ENCODE data around the gene THRA.

DNA sequence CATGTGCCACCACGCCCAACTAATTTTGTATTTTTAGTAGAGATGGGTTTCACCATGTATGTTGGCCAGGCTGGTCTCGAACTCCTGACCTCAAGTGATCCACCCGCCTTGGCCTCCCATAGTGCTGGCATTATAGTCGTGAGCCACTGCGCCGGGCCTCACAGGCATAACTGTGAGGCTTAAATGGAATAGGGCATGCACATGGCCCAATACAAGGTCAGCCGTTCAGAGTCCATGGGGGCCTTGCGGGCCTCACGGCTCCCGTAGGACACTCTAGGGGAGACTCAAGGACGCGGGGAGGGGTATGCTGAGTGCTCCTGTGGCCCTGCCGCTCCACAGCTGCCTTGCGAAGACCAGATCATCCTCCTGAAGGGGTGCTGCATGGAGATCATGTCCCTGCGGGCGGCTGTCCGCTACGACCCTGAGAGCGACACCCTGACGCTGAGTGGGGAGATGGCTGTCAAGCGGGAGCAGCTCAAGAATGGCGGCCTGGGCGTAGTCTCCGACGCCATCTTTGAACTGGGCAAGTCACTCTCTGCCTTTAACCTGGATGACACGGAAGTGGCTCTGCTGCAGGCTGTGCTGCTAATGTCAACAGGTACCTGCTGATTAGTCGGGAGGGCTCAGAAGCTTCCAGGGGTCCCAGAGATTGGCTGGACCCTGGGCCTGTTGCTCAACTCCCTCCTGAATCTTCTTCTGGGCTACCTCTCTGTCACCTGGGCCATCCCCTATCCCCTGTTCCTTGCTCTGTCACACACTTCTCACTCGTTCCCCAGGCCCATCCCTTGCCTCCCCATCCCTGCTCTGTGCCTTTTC, 25.3 kb downstream of the THRA start:
- no peak for TF ChIP-seq GATA2 (IDR thresholded peaks at IDR 0.05; ENCODE audit: low read depth, low read length)
- TF ChIP-seq GATA3 (IDR thresholded peaks at IDR 0.05; ENCODE audit: low read depth, low read length): no peak
